ENCODE measurements around the gene MCF2L2. TPM values are rescaled to one million over a fixed set of nuclear protein-coding genes. Genes with fewer than 3 reads are reported as not detected.

Gene MCF2L2
- polyA plus RNA-seq, 1 donor from 2014 or later = 9.3 TPM

- Histone ChIP-seq H3K4me3 (ENCODE audit: low read length) (no peak overlapping the region), H4K20me1 (ENCODE audit: insufficient read depth) (no peaks in the 10 kb centered on the region), H3K36me3 (ENCODE audit: insufficient read depth, low read length) (no peaks in the 10 kb centered on the region), H3K27me3 (ENCODE audit: insufficient read depth, low read depth, low read length) (peaks cover 29% of the 10 kb centered on the region), H3K9ac (ENCODE audit: low read length) (no peak overlapping the region), H3K27ac (ENCODE audit: low read length) (no peak overlapping the region), H3K79me2 (replicated peaks; ENCODE audit: insufficient read depth, low read length) (no peaks in the 10 kb centered on the region), H3K9me3 (ENCODE audit: low read length) (no peaks in the 10 kb centered on the region), H3K9me2 (ENCODE audit: insufficient read depth, low read length) (no peaks in the 10 kb centered on the region), H3K4me2 (ENCODE audit: low read length) (no peak overlapping the region), H3F3A (ENCODE audit: insufficient read depth, low read length, poor library complexity, severe bottlenecking) (no peaks in the 10 kb centered on the region), H2AFZ (ENCODE audit: low read depth, low read length) (no peak overlapping the region)
- TF ChIP-seq EZH2 (IDR thresholded peaks at IDR 0.05; ENCODE audit: borderline replicate concordance, insufficient read depth, low read length, poor library complexity, severe bottlenecking) (no peak), MXI1 (conservative IDR thresholded peaks at IDR 0.05; ENCODE audit: poor library complexity, severe bottlenecking) (no peak)
Measured at GRCh38 chr3:183181606-183182005, 246.8 kb downstream of the MCF2L2 start.

GRCh38 chr3:183180784-183181295 lies 247.6 kb downstream of the MCF2L2 start:
- Histone ChIP-seq H4K20me1 (ENCODE audit: insufficient read depth) (no peaks in the 10 kb centered on the region), H3K4me2 (ENCODE audit: low read length) (no peak overlapping the region), H3K27ac (ENCODE audit: low read length) (no peak overlapping the region), H3K9me3 (ENCODE audit: low read length) (no peaks in the 10 kb centered on the region), H3K79me2 (replicated peaks; ENCODE audit: insufficient read depth, low read length) (no peaks in the 10 kb centered on the region), H3K36me3 (ENCODE audit: insufficient read depth, low read length) (no peaks in the 10 kb centered on the region), H3K4me3 (ENCODE audit: low read length) (no peak overlapping the region), H2AFZ (ENCODE audit: low read depth, low read length) (no peak overlapping the region), H3F3A (ENCODE audit: insufficient read depth, low read length, poor library complexity, severe bottlenecking) (no peaks in the 10 kb centered on the region), H3K9ac (ENCODE audit: low read length) (no peak overlapping the region), H3K27me3 (ENCODE audit: insufficient read depth, low read depth, low read length) (peaks cover 29% of the 10 kb centered on the region), H3K9me2 (ENCODE audit: insufficient read depth, low read length) (no peaks in the 10 kb centered on the region)
- TF ChIP-seq EZH2 (IDR thresholded peaks at IDR 0.05; ENCODE audit: borderline replicate concordance, insufficient read depth, low read length, poor library complexity, severe bottlenecking) = no peak
- TF ChIP-seq EP300 (conservative IDR thresholded peaks at IDR 0.05; ENCODE audit: poor library complexity, severe bottlenecking) = no peak
- TF ChIP-seq TAF1 (IDR thresholded peaks at IDR 0.05; ENCODE audit: low read depth) = no peak
- TF ChIP-seq REST (IDR thresholded peaks at IDR 0.05; ENCODE audit: borderline replicate concordance) = no peak
- no peak for TF ChIP-seq SMC3 (conservative IDR thresholded peaks at IDR 0.05; ENCODE audit: poor library complexity)
- TF ChIP-seq POLR2AphosphoS5 (IDR thresholded peaks at IDR 0.05) = no peak
- no peak for TF ChIP-seq RAD21 (conservative IDR thresholded peaks at IDR 0.05)
- TF ChIP-seq MXI1 (conservative IDR thresholded peaks at IDR 0.05; ENCODE audit: poor library complexity, severe bottlenecking) = no peak
- no peak for TF ChIP-seq CTCF (IDR thresholded peaks at IDR 0.05; ENCODE audit: poor library complexity, severe bottlenecking)
